HL-60 (cell line): Measurements from ENCODE around the gene CDH22.

Experiments
- DNase-seq, 2 experiments: peaks; one replicate each; pipeline ENCODE4 v3.0.0-alpha.2; 2010 to 2020; ENCODE audit warnings: low read depth in 1 of 2, low spot score in 1 of 2
- H3K27ac ChIP-seq: fragments of 250-450 bp; sonication (Bioruptor Pico); replicated peaks from 2 replicates; pipeline ENCODE4 v1.5.1; 2020; ENCODE audit warnings: mild to moderate bottlenecking, moderate library complexity
- H3K27me3 ChIP-seq: fragments of 250-450 bp; sonication (Bioruptor Pico); 2 replicates; pipeline ENCODE4 v1.5.1; 2021; ENCODE audit warnings: mild to moderate bottlenecking, moderate library complexity; ENCODE audit not compliant: insufficient read depth, poor library complexity, severe bottlenecking
- H3K4me3 ChIP-seq: replicated peaks from 2 replicates; pipeline ENCODE4 v1.5.1; 2011; ENCODE audit warnings: mild to moderate bottlenecking, control low read depth, low read length; ENCODE audit not compliant: insufficient read depth
- GABPA ChIP-seq: IDR thresholded peaks from 2 replicates; pipeline ENCODE4 v1.6.1; 2012; ENCODE audit warnings: low read depth
- POLR2AphosphoS5 ChIP-seq: IDR thresholded peaks from 2 replicates; pipeline ENCODE4 v1.6.1; 2012; ENCODE audit warnings: low read depth
- REST ChIP-seq: IDR thresholded peaks from 2 replicates; pipeline ENCODE4 v1.6.1; 2012; ENCODE audit warnings: low read depth; ENCODE audit not compliant: insufficient replicate concordance
- SPI1 ChIP-seq: IDR thresholded peaks from 2 replicates; pipeline ENCODE4 v1.6.1; 2012; ENCODE audit warnings: low read depth, mild to moderate bottlenecking, borderline replicate concordance
- TF ChIP-seq, protein P1 (sequence below): IDR thresholded peaks from one replicate; pipeline ENCODE4 v1.5.1; 2011; ENCODE audit warnings: low read length, control low read depth, inconsistent platforms; ENCODE audit not compliant: insufficient read depth

The CDH22 gene

DNA sequence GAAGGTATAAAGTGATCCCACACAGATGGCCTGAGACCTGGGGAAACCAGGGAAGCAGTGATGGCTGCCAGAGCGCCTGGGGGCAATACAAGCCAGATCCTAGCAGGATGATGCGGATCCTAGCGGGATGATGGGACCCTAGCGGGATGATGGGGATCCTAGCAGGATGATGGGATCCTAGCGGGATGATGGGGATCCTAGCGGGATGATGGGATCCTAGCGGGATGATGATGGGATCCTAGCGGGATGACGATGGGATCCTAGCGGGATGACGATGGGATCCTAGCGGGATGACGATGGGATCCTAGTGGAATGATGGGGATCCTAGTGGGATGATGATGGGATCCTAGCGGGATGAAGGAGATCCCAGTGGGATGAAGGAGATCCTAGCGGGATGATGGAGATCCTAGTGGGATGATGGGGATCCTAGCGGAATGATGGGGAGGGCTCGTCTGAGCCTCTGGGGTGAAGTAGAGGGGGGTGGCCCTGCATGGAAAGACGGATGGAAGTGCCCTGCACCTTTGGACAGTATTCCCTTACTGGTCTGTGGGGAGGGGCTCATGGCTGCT, 44.2 kb upstream of the CDH22 start:
- no peak for DNase-seq
- H3K4me3 ChIP-seq = no peak overlapping the region
- TF ChIP-seq POLR2AphosphoS5 = 0 out of 2 replicates have a peak, but pooled peaks have one; percentile 19
- TF ChIP-seq SPI1 = no peak
- TF ChIP-seq GABPA = no peak
- no peaks in the 10 kb centered on the region for H3K27me3 ChIP-seq
- no peak overlapping the region for H3K27ac ChIP-seq

GRCh38 chr20:46351357-46352058, 43.2 kb upstream of the CDH22 start:
- Histone ChIP-seq H3K4me3 (no peak overlapping the region), H3K27ac (no peak overlapping the region), H3K27me3 (no peaks in the 10 kb centered on the region)
- DNase-seq = peak in 1 of 2 experiments; percentile 34
- TF ChIP-seq POLR2AphosphoS5 (peak; percentile 32; the same call in 1 of the 2 replicates), SPI1 (0 out of 2 replicates have a peak, but pooled peaks have one; percentile 33)
- TF ChIP-seq, protein P1, sequence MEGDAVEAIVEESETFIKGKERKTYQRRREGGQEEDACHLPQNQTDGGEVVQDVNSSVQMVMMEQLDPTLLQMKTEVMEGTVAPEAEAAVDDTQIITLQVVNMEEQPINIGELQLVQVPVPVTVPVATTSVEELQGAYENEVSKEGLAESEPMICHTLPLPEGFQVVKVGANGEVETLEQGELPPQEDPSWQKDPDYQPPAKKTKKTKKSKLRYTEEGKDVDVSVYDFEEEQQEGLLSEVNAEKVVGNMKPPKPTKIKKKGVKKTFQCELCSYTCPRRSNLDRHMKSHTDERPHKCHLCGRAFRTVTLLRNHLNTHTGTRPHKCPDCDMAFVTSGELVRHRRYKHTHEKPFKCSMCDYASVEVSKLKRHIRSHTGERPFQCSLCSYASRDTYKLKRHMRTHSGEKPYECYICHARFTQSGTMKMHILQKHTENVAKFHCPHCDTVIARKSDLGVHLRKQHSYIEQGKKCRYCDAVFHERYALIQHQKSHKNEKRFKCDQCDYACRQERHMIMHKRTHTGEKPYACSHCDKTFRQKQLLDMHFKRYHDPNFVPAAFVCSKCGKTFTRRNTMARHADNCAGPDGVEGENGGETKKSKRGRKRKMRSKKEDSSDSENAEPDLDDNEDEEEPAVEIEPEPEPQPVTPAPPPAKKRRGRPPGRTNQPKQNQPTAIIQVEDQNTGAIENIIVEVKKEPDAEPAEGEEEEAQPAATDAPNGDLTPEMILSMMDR = no peak

- no peak for DNase-seq
- H3K27ac ChIP-seq = no peak overlapping the region
- H3K4me3 ChIP-seq = no peak overlapping the region
- TF ChIP-seq GABPA (no peak), POLR2AphosphoS5 (no peak), REST (no peak), SPI1 (no peak)
- TF ChIP-seq, protein P1 = no peak
- no peaks in the 10 kb centered on the region for H3K27me3 ChIP-seq
Observed at GRCh38 chr20:46350986-46351267, 42.6 kb upstream of the CDH22 start.

DNA sequence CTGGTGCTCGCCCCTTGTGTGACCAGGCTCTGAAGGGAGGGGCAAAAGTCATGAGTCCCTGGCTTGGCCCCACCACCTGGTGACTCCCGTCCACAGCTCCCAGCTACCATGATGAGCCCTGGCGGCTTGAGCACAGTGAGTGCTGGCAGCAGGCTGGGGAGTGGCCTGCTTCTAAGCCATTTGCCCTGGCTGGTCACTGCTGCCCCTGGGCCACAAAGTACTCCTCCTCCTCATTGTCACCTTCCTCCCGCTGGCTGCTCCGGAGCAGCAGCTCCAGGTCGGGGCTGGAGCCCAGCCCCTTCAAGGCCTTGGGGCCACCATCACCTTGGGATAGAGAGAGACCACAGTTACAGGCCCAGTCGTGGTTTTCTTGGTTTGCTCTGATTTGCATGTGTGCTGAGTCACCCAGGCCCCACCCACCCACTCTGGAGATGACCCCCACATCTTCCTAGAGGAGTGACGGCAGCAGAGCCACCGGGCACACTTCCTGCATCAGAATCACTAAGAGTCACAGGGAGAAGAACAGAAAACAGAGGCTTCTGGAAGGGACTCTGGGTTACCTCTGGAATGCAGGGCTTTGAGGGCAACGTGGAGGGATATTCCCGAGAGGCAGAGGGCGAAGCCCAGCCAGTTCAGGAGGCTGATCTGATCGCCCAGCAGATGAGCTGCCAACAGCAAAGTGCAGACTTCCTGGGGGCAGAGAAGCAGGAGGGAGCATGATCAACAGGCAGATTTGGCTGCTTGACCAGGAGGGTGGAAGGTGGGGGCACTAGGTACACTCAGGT, 42.1 kb upstream of the CDH22 start:
- H3K27ac ChIP-seq = no peak overlapping the region
- H3K27me3 ChIP-seq = no peaks in the 10 kb centered on the region
- peak in 1 of 2 experiments; percentile 29 for DNase-seq
- no peak overlapping the region for H3K4me3 ChIP-seq
- no peak for TF ChIP-seq REST
